ENCODE measurements around the gene GABRE. TPM values are rescaled to one million over a fixed set of nuclear protein-coding genes. Genes with fewer than 3 reads are reported as not detected.

The GABRE gene
- total RNA-seq, 1 experiment from 2014 or later: 19.3 TPM

DNA sequence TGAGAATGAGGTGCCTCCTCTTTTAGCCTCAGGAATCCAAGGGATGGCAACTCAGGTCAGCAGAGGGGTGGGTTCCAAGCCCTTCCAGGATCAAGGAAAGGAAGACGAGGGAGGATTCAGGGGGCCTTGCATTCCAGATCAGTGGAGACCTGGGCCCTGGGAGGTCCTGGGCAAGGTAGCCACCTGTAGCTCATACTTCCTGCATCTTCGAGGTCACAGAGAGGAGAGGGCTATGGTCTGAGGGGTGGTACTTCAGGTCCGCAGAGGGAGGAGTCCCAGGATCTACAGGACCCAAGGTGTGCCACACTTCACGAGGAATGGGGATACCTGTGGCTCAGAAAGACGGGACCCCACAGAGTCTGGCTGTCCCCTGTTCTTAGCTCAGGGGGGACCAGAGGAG lies 52.6 kb downstream of the GABRE start:
- DNase-seq (ENCODE audit: unreplicated experiment): no peak
- intact Hi-C loops (cut with micrococcal nuclease): no loop called here
- TF ChIP-seq, protein P1, sequence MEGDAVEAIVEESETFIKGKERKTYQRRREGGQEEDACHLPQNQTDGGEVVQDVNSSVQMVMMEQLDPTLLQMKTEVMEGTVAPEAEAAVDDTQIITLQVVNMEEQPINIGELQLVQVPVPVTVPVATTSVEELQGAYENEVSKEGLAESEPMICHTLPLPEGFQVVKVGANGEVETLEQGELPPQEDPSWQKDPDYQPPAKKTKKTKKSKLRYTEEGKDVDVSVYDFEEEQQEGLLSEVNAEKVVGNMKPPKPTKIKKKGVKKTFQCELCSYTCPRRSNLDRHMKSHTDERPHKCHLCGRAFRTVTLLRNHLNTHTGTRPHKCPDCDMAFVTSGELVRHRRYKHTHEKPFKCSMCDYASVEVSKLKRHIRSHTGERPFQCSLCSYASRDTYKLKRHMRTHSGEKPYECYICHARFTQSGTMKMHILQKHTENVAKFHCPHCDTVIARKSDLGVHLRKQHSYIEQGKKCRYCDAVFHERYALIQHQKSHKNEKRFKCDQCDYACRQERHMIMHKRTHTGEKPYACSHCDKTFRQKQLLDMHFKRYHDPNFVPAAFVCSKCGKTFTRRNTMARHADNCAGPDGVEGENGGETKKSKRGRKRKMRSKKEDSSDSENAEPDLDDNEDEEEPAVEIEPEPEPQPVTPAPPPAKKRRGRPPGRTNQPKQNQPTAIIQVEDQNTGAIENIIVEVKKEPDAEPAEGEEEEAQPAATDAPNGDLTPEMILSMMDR (IDR thresholded peaks at IDR 0.05; ENCODE audit: unreplicated experiment): no peak
- no peaks in the 10 kb centered on the region for H3K9me3 Mint-ChIP-seq (ENCODE audit: unreplicated experiment)
- H3K4me3 Mint-ChIP-seq (ENCODE audit: unreplicated experiment): no peak overlapping the region
- CTCF ChIA-PET: no interaction called here
- no TSS peak for BruUV-seq (replicated peaks)
- POLR2A ChIA-PET: no interaction called here
- no peaks in the 10 kb centered on the region for H3K27me3 Mint-ChIP-seq (ENCODE audit: insufficient read depth, unreplicated experiment)
- no peaks in the 10 kb centered on the region for H3K36me3 Mint-ChIP-seq (ENCODE audit: insufficient read depth, unreplicated experiment)
- H3K4me1 Mint-ChIP-seq (ENCODE audit: insufficient read depth, unreplicated experiment): no peaks in the 10 kb centered on the region
- no peak overlapping the region for H3K27ac Mint-ChIP-seq (ENCODE audit: low read depth, unreplicated experiment)

DNA sequence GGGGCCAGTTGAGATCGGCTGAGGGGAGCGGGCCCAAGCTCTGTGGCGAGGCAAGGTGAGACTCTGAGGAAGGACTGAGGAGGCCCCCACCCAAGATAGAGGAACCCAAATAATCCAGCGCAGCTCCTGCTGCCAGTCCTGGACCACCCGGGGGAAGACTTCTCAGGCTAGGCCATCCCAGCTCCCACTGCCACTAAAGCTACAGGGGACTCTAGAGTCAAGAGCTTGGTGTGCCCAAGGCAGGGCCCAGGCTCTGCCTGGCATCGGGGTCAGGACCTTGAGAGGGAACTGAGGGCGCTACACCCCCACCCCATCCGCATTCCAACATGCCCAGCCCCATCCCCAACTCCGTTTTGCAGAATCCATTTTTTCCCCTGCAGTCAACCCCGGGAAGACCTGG lies 53.2 kb downstream of the GABRE start:
- Mint-ChIP-seq H3K27ac (ENCODE audit: low read depth, unreplicated experiment) (no peak overlapping the region), H3K4me3 (ENCODE audit: unreplicated experiment) (no peak overlapping the region), H3K9me3 (ENCODE audit: unreplicated experiment) (no peaks in the 10 kb centered on the region), H3K36me3 (ENCODE audit: insufficient read depth, unreplicated experiment) (no peaks in the 10 kb centered on the region), H3K27me3 (ENCODE audit: insufficient read depth, unreplicated experiment) (no peaks in the 10 kb centered on the region), H3K4me1 (ENCODE audit: insufficient read depth, unreplicated experiment) (no peaks in the 10 kb centered on the region)
- intact Hi-C loops (cut with micrococcal nuclease): no loop called here
- TF ChIP-seq, protein P1 (IDR thresholded peaks at IDR 0.05; ENCODE audit: unreplicated experiment): no peak
- BruUV-seq (replicated peaks): no TSS peak
- DNase-seq (ENCODE audit: unreplicated experiment): no peak
- POLR2A ChIA-PET: no interaction called here
- CTCF ChIA-PET: no interaction called here

DNA sequence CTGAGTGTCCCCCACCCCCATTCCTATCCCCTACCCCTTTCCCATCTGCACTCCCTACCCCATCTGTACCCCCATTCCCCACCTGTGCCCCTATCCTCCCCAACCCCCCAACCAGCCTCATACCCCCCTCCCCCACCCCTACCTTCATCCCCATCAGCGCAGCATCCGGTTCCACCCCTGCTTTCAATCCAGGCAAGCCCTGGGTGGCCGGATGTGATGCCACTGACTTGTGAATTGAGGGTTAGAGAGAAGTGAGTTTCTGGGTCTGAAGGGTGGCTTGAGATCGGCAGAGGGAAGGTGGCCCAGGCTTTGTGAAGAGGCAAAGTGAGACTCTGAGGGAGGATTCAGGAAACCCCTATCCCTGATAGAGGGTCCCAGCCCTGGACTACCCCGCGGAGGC lies 53.9 kb downstream of the GABRE start:
- DNase-seq (ENCODE audit: unreplicated experiment): no peak
- intact Hi-C loops (cut with micrococcal nuclease): no loop called here
- CTCF ChIA-PET: no interaction called here
- Mint-ChIP-seq H3K9me3 (ENCODE audit: unreplicated experiment) (no peaks in the 10 kb centered on the region), H3K36me3 (ENCODE audit: insufficient read depth, unreplicated experiment) (no peaks in the 10 kb centered on the region), H3K4me3 (ENCODE audit: unreplicated experiment) (no peak overlapping the region), H3K27ac (ENCODE audit: low read depth, unreplicated experiment) (no peak overlapping the region), H3K27me3 (ENCODE audit: insufficient read depth, unreplicated experiment) (no peaks in the 10 kb centered on the region), H3K4me1 (ENCODE audit: insufficient read depth, unreplicated experiment) (no peaks in the 10 kb centered on the region)
- no TSS peak for BruUV-seq (replicated peaks)
- TF ChIP-seq, protein P1 (IDR thresholded peaks at IDR 0.05; ENCODE audit: unreplicated experiment): no peak
- POLR2A ChIA-PET: no interaction called here

DNA sequence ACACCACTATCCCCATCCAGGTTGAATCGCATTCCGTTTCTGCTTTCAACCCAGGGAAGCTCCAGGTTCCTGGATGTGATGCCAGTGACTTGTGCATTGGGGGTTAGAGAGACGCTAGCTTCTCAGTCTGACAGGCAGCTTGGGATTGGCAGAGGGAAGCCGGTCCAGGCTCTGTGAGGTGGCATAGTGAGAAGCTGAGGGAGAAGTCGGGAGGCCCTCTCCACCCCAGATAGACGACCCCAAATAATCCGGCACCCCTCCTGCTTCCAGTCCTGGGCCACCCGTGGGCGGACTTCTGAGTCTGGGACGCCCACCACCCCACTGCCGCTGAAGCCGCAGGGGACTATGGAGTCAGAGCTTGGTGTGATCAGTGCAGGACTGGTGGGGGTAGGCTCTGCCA lies 54.4 kb downstream of the GABRE start:
- no TSS peak for BruUV-seq (replicated peaks)
- ChIA-PET POLR2A (no interaction called here), CTCF (no interaction called here)
- no peaks in the 10 kb centered on the region for H3K36me3 Mint-ChIP-seq (ENCODE audit: insufficient read depth, unreplicated experiment)
- H3K27ac Mint-ChIP-seq (ENCODE audit: low read depth, unreplicated experiment): no peak overlapping the region
- intact Hi-C loops (cut with micrococcal nuclease): no loop called here
- no peaks in the 10 kb centered on the region for H3K9me3 Mint-ChIP-seq (ENCODE audit: unreplicated experiment)
- H3K27me3 Mint-ChIP-seq (ENCODE audit: insufficient read depth, unreplicated experiment): no peaks in the 10 kb centered on the region
- DNase-seq (ENCODE audit: unreplicated experiment): no peak
- TF ChIP-seq, protein P1 (IDR thresholded peaks at IDR 0.05; ENCODE audit: unreplicated experiment): no peak
- no peak overlapping the region for H3K4me3 Mint-ChIP-seq (ENCODE audit: unreplicated experiment)
- H3K4me1 Mint-ChIP-seq (ENCODE audit: insufficient read depth, unreplicated experiment): no peaks in the 10 kb centered on the region

All from MCF 10A (cell line).